Renal pelvis (tissue), 4 donors: Measurements from ENCODE around the gene EPHB1. TPM values are rescaled to one million over a fixed set of nuclear protein-coding genes. Genes with fewer than 3 reads are reported as not detected.
"Not testable (repeated sequence)": the region's sequence is repeated elsewhere in the genome, so short reads cannot be mapped to it uniquely, and the experiment has no call there.

ENCODE experiments used
- DNase-seq: peaks from one replicate; pipeline ENCODE4 v3.0.0-alpha.2; 2013
- polyA plus RNA-seq, 3 donors: library from polyadenylated mRNA; unstranded; fragments of 120-200 nt; gene quantifications; one replicate each; pipeline ENCODE4 v1.2.1, GENCODE V29; 2013; ENCODE audit not compliant: insufficient read length in 3 of 3

Gene EPHB1
- polyA plus RNA-seq, 3 donors: 5.2 to 6.0 (median 5.9) TPM

DNA sequence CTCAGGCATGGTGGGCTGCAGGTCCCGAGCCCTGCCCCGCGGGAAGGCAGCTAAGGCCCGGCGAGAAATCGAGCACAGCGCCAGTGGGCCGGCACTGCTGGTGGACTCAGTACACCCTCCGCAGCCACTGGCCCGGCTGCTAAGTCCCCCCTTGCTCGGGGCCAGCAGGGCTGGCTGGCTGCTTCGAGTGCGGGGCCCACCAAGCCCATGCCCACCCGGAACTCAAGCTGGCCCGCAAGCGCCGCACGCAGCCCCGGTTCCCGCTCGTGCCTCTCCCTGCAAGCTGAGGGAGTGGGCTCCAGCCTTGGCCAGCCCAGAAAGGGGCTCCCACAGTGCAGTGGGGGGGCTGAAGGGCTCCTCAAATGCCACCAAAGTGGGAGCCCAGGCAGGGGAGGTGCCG lies 244.5 kb downstream of the EPHB1 start:
- not testable (repeated sequence) for DNase-seq

DNA sequence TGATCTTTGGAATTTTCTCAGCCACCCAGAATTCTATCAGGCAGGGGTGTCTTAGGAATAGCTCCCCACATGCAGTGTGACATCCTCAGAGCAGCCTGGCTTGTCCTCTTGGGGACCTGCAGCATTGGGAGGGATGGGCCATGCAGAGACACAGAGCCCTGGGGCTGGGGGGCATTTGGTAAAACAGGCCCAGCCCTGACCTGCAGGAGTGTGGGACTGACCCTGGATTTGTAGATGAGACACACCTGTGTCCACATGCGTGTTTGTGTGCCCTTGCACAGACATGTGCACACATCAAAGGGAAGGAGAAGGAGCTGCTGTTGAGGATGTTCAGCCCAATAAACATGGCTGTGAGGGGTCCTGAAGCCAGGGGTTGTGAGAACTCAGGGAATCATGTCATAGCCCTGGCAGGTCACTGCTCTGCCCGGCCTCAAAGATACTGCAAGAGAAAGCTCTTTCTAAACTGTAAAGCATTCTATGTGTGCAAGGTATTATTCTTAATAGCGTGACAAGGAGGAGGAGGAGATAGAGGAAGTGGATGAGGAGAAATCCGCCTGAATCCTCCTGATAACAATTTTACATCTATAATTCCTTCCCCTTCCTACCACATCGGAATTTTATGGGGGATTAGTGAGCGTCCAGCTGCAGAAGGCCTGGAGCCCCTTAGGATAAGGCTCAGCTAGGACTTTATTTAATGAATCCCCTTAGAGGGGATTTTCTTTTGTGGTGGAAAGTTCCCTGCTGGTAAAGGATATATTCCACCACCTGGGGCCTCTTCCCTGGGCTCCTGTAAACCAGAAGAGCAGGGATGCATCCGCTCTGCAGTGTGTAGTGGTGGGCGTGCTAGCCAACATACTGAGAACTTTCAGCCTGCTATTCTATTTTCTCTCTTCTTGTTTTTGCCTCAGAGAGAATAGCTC lies 245.5 kb downstream of the EPHB1 start:
- DNase-seq: no peak

- DNase-seq: no peak
Observed at GRCh38 chr3:135041601-135042000, 246.5 kb downstream of the EPHB1 start.

DNA sequence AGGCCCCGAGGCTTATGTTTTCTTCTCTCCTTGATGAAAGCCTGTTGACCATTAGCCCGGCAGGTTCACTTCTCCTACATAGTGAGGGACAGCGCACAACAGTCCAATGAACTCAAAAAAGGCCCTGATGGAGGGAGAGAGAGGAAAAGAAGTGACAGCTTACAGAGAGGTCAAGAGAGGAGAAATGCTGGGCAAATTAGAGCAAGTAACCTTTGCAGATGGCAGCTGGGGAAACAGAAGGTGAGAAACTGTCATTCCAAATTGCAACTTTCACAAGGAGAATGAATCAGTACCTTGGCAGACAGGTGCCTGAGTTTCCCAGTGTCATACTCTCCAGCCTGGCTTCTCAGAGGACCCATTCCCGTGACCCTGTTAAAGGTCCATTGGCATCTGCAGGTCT lies 252.0 kb downstream of the EPHB1 start:
- DNase-seq: no peak

DNA sequence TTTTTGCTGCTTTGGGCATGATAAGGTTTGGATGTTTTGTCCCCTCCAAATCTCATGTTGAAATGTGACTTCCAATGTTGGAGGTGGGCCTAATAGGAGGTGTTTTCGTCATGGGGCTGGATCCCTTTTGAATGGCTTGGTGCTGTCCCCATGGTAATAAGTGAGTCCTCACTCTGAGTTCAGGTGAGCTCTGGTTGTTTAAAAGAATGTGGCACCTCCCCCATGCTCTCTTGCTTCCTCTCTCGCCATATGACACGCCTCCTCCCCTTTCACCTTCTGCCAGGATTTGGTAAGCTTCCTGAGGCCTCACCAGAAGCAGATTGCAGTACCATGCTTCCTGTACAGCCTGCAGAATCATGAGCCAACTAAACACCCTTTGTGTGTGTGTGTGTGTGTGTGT lies 255.5 kb downstream of the EPHB1 start:
- DNase-seq: no peak

GRCh38 chr3:135051409-135051973 lies 256.4 kb downstream of the EPHB1 start:
- no peak for DNase-seq

GRCh38 chr3:135055449-135055848 lies 260.4 kb downstream of the EPHB1 start:
- no peak for DNase-seq

DNA sequence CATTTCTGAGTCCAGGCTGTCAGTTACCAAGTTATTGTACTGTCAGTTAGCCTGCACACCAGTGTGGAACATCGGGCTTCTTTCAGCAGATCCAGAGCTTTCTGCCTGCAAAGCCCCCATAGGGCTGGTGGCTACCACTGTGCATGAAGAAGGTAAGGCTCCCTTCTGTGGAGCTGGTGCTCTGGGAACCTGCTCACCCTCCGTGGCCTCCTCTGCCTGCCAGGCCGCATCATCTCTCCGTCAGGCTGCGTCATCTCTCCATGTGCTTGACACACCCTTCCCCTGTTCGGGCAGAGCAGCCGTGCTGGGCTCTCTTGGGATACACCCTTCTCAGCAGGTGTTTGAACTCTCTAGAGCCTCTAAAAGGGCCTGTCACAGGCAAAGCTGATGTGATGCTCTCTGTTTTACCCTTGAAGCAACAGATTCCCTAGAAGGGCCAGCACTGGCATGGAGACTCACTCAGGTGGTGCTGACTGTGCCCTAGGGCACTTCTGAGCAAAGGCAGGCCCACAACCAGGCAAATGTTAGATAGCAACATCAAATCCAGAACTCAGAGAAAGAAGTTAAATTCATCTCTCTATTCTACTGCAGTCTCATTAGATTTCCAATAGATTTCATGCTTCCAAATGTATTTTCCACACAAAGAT lies 261.1 kb downstream of the EPHB1 start:
- no peak for DNase-seq

- DNase-seq: no peak
Observed at GRCh38 chr3:135056733-135057310, 261.8 kb downstream of the EPHB1 start.

- no peak for DNase-seq
Observed at GRCh38 chr3:135057996-135058395, 262.9 kb downstream of the EPHB1 start.

DNA sequence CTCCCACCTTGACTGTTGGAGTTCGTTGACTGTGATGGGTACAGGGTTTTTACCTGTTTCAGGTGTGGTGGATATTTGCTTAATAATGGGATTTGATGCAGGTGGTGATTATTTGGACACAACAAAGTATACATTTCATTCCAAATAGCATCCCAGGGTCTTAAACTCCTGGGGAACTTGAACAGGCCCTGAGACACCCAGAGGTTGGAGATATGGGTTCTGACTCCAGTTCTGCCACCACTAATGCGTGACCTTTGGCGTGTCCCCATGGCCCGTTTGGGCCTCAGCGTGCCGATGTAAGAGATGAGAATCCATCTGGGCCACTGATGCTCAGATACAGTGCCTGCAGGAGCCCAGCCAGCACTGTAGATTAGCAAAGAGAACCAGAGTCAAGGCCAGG lies 264.5 kb downstream of the EPHB1 start:
- DNase-seq: no peak

DNA sequence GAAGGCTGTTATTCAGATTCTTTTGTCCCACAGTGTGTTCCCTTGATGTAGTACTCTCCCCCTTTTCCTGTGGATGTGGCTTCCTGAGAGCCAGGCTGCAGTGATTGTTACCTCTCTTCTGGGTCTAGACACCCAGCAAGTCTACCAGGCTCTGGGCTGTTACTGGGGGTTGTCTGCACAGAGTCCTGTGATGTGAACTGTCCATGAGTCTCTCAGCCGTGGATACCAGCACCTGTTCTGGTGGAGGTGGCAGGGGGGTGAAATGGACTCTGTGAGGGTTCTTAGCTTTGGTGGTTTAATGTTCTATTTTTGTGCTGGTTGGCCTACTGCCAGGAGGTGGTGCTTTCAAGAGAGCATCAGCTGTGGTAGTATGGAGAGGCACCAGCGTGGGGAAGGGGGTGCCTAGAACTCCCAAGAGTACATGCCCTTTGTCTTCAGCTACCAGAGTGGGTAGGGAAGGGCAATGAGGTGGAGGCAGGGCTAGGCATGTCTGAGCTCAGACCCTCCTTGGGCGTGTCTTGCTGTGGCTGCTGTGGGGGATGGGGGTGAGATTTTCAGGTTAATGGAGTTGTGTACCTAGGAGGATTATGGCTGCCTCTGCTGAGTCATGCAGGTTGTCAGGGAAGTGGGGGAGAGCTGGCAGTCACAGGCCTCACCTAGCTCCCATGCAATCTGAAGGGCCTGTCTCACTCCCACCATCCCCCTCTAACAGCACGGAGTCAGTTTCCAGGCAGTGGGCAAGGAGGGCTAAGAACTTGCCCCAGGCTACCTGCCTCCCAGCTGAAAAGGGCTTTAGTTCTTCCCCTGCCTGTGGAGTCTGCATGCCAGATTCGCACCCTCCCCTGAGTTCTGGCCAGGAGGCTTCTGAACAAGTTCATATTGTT lies 272.0 kb downstream of the EPHB1 start:
- DNase-seq: not testable (repeated sequence)

DNA sequence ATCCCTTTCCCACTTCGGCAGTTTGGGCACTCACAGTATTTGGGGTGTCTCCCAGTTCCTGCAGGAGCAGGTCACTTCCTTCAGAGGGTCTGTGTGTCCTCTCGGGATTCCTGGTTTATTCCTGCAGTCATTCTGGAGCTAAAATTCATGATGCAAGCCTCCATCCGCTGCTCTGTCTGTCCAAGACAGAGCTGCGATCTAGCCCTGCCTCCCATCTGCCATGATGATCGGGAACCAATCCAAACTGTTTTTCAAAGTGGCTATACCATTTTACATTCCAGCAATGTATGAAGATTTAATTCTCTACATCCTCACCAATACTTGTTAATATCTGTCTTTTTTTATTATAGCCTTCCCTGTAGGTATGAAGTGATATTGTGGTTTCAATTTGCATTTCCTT lies 273.0 kb downstream of the EPHB1 start:
- no peak for DNase-seq

GRCh38 chr3:135069406-135069805 lies 274.3 kb downstream of the EPHB1 start:
- DNase-seq: no peak

DNA sequence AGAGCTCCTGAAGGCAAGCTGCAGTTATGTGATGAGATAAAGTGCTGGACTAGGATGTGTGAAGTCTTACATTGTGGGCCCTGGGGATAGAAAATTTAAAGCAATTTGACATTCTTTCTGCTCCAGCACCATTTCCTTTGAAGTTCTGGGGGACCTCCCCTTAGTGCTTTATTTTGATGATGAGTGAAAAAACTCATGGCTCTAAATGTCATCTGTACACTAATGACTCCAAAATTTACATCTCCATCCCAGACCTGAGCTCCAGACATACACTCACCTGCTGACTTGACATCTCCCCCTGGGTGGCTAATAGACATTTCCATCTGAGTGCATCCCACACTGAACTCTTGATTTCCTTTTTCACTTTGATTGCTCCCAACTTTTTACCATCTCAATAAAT lies 276.4 kb downstream of the EPHB1 start:
- no peak for DNase-seq

DNA sequence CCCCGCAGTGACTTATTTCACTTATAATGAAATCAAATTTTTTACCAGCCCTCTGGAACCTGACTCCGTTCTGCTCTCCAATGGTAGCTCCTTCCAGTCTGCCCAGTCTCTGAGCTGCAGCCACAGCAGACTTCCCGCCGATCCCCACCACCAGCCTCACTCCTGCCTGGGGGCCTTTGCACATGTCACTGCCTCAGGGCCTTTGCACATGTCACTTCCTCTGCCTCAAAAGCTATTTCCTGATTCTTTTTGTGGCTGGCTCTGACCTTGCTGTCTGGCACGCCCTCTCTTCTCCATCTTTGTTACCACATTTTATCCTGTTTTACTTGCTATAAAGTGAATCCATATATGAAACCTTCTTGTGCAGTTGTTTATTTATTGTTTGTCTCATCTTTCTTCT lies 277.4 kb downstream of the EPHB1 start:
- no peak for DNase-seq

DNA sequence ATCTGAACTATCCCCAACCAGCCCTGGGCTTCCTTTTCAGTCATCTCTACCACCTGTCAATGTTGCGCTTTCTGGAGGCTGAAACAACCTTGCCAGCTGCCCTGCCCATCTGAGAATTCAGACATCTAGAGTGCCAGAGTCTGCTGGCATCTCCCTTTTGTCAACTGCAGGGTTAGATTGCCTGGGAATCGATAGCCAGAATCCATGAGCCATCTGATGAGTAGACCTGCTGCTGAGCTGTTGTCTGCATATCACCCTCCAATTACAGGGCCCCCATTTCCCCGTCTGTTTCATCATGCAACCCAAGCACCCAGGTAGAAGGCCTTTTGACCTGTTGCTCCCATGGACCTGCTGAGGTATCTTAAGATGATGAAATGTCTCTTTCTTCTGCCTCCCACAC lies 280.1 kb downstream of the EPHB1 start:
- DNase-seq: no peak

GRCh38 chr3:135076341-135076740 lies 281.3 kb downstream of the EPHB1 start:
- no peak for DNase-seq

GRCh38 chr3:135077186-135077585 lies 282.1 kb downstream of the EPHB1 start:
- no peak for DNase-seq

DNA sequence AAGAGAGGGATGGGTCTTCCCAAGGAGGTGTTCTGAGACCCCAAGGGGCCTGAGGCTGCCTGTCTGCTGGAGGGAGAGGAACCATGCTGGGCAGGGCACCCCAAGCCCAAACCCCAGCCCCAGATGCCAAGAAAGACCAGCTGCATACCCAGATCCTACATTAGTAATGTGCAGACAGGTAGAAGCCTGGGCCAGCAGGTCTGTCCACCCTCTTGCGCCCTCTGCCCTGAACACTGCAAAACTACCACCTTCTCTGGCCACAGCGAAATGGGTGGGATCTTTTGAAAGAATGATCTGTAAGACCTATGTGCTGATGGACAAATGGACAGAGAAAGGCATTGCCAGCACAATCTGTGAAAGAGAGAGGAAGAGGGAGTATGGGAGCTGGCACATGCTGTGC lies 283.2 kb downstream of the EPHB1 start:
- DNase-seq: no peak

DNA sequence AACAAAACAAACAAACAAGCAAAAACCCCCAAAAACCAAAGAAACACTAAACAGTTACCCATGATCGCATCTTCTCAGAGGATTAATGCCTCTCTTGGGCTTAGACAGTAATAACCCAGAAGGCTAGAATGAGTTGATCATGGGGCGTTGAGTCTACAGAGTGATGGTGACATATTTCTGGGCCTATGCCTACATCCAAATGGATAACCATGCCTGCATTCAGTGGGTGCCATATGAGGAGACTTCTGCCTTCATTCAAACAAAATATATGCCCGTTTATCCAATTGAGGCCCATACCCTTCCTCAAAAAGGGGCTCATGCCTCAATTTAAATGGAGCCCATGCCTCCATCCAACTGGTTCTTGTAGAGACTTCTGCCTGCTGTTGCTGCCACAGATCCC lies 284.0 kb downstream of the EPHB1 start:
- no peak for DNase-seq

DNA sequence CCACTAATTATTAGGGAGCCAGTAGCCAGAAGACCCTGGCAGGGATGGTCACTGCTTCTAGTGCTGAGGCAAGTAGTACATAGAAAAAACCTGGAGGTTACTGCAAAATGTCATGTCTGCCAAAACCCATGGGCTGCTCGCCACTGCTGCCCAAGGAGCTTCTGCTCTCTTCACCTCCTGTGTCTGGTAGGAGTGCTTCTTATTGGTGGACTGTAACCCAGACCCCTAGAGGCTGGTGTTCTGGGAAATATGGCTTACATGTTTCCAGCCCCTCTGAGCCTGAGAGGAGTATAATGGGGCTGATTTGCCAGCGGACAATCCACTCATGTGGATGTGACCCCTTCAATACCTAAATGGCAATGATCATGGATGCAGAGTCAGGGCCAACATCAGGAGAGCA lies 286.4 kb downstream of the EPHB1 start:
- DNase-seq: no peak
